ENCODE measurements around the gene KIAA0513. TPM values are rescaled to one million over a fixed set of nuclear protein-coding genes. Genes with fewer than 3 reads are reported as not detected.

The KIAA0513 gene
- total RNA-seq, 1 donor from 2014 or later: 21.7 TPM

DNA sequence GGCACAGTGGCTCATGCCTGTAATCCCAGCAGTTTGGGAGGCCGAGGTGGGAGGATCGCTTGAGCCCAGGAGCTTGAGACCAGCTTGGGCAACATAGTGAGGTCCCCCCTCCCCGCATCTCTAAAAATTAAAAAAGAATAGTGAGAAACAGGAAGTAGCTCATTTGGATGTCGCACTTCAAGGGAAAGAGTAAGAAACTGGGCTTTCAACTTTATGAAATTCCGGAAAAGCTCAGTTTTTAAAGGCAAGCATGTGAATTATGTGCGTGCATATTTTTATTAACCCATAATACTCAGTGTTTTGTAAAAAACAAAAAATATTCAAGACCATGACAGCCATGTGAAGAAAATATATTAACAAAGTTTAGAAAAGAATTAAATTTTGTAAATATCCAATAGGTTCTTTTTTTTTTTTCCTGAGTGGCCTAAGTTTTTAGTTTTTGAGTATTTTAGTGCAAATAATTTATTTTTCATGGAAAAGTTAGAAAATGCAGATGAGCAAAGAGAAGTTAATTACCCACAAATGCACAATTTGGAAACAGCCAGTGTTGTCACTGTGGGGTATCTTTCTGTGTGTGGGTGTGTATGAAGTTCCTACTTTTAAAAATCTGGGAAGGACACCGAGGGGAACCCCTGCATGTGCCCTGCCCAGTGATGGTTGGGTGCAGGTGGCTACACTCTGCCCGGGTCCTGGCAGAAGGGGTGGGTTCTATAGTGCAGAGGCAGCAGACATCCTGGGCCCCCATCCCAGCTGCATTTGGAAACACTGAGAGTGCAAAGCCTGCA is 44.7 kb downstream of the KIAA0513 start:
- intact Hi-C loops (cut with DNase I): no loop called here
- Histone ChIP-seq H3K4me1 (peaks cover 4% of the 10 kb centered on the region), H3K36me3 (peaks cover 55% of the 10 kb centered on the region), H3K27me3 (no peaks in the 10 kb centered on the region), H3K27ac (no peak overlapping the region), H3K9me3 (no peaks in the 10 kb centered on the region), H3K4me3 (no peak overlapping the region)
- DNase-seq: no peak
- TF ChIP-seq, protein P1, sequence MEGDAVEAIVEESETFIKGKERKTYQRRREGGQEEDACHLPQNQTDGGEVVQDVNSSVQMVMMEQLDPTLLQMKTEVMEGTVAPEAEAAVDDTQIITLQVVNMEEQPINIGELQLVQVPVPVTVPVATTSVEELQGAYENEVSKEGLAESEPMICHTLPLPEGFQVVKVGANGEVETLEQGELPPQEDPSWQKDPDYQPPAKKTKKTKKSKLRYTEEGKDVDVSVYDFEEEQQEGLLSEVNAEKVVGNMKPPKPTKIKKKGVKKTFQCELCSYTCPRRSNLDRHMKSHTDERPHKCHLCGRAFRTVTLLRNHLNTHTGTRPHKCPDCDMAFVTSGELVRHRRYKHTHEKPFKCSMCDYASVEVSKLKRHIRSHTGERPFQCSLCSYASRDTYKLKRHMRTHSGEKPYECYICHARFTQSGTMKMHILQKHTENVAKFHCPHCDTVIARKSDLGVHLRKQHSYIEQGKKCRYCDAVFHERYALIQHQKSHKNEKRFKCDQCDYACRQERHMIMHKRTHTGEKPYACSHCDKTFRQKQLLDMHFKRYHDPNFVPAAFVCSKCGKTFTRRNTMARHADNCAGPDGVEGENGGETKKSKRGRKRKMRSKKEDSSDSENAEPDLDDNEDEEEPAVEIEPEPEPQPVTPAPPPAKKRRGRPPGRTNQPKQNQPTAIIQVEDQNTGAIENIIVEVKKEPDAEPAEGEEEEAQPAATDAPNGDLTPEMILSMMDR (IDR thresholded peaks at IDR 0.05): no peak
- ATAC-seq: peak; percentile 40

DNA sequence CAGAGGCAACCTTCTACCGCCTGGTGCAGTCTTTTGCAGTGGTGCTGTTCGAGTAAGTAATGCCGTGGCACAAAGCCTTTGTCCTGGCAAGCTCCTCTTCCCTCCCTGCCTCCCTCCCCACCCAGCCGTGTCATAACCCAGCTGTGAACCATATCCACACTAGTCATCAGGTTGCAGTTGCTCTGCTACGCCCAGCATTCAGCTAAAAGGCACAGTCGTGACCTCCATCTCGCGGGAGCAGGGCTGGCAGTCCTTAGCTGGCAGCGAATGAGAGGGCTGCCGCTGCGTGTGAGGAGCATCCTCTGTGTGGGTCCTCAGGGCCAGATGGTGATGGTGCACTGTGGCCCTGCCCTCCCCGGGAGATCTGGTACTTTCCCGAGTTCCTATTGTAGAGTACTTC is 45.4 kb downstream of the KIAA0513 start:
- no peak for DNase-seq
- Histone ChIP-seq H3K27me3 (no peaks in the 10 kb centered on the region), H3K27ac (no peak overlapping the region), H3K4me1 (peaks cover 4% of the 10 kb centered on the region), H3K4me3 (no peak overlapping the region), H3K36me3 (peaks cover 55% of the 10 kb centered on the region), H3K9me3 (no peaks in the 10 kb centered on the region)
- TF ChIP-seq, protein P1 (IDR thresholded peaks at IDR 0.05): no peak
- intact Hi-C loops (cut with DNase I): no loop called here
- peak; percentile 60 for ATAC-seq

DNA sequence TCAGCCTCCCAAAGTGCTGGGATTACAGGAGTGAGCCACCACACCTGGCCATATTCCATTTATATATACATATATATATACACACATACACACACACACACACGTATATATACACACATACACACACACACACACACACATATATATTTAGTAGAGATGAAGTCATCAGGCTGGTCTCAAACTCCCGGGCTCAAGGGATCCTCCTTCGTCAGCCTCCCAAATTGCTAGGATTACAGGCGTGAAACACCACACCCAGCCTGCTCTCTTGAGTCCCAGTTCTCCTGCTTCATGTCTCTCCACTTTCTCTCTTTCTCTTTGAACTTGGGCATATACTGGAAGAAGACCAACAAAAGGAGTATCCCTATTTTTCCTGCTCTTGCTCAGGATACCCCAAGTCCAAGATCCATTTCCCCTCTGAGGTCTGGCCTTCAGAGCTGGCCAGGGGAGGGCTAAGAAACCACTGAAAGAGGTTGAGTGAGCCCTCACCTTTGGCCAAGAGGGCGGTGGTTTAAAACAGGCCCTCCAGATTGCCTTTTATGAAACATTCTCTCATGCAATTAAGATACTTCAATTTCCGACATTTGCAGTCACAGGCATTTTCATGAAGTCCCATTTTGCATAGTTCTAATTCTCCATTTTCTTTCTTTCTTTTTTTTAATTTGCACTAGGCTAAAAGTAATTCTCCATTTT is 46.8 kb downstream of the KIAA0513 start:
- peaks cover 59% of the 10 kb centered on the region for H3K36me3 ChIP-seq

DNA sequence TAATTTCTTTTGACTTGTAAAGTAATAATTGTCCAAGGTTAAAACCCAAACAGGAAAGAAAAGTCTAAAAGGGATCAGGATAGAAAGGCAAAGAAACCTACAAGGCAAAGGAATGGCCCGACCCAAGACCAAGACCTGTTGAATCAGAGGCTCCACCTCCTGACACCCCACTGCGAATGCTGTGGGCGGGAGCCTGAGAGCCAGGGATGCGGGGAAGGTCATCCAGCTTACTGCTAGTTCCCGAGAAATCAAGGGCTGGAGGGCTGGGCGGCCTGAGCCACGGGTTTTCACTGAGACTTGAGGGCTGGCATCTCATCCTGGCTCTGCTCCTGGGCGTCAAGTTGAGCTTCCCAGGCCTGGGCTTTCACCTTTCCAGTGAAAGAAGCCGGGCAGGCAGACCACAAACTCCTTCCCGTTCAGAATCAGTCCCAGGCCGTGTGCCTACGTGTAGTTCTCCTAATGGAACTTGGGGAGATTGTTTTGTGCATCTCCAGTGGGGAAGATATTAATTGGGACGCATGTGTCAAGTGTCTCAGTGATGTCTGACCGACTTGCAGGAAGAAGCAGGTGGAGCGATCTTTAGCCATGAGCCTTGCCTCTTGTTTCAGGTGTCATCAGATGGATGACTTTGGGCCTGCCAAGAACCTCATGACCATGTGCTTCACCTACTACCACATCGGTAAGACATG is 47.8 kb downstream of the KIAA0513 start:
- intact Hi-C loops (cut with DNase I): no loop called here
- H3K36me3 ChIP-seq: peaks cover 50% of the 10 kb centered on the region
- ATAC-seq: no peak
- no peak overlapping the region for H3K27ac ChIP-seq
- no peaks in the 10 kb centered on the region for H3K27me3 ChIP-seq
- H3K9me3 ChIP-seq: no peaks in the 10 kb centered on the region
- DNase-seq: no peak
- TF ChIP-seq, protein P1 (IDR thresholded peaks at IDR 0.05): no peak
- no peak overlapping the region for H3K4me3 ChIP-seq
- H3K4me1 ChIP-seq: peaks cover 4% of the 10 kb centered on the region

More for the DNA sequence above, 46.8 kb downstream of the KIAA0513 start:
- no peak for DNase-seq
- no peak overlapping the region for H3K4me3 ChIP-seq
- TF ChIP-seq, protein P1 (IDR thresholded peaks at IDR 0.05): no peak
- ATAC-seq: no peak
- H3K27ac ChIP-seq: no peak overlapping the region
- H3K4me1 ChIP-seq: peaks cover 4% of the 10 kb centered on the region
- no peaks in the 10 kb centered on the region for H3K27me3 ChIP-seq
- intact Hi-C loops (cut with DNase I): no loop called here
- no peaks in the 10 kb centered on the region for H3K9me3 ChIP-seq

DNA sequence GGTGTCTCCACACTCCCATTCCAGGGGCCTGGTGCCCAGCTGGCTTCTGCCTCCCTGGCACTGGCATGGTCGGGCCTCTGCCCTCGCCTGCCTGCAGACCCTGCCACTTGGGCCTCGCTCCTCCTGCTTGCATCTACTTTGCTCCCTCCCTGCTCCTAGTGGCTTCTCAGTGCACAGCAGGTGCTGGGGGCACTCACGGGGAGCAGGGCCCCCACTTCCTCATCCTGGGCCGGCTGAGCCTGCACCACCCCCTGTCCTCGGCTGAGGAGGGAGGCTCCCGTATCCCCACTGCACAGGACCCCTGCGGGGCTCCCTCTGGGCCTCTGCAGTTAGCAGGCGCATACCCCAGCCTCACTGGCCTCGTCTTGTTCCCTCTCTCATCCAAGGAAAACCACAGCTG is 49.4 kb downstream of the KIAA0513 start:
- ATAC-seq: no peak
- no peak for DNase-seq
- no peaks in the 10 kb centered on the region for H3K9me3 ChIP-seq
- TF ChIP-seq, protein P1 (IDR thresholded peaks at IDR 0.05): no peak
- H3K4me3 ChIP-seq: no peak overlapping the region
- intact Hi-C loops (cut with DNase I): no loop called here
- peaks cover 47% of the 10 kb centered on the region for H3K36me3 ChIP-seq
- H3K27me3 ChIP-seq: no peaks in the 10 kb centered on the region
- no peak overlapping the region for H3K27ac ChIP-seq
- H3K4me1 ChIP-seq: peaks cover 4% of the 10 kb centered on the region

Data from upper lobe of right lung (tissue), 1 donor.